Panc1 (cell line): ENCODE data around the gene SERGEF.

ENCODE experiments used
- CTCF ChIP-seq: fragments of 450-650 bp; IDR thresholded peaks from 2 replicates; pipeline ENCODE4 v1.5.1; 2017; ENCODE audit warnings: mild to moderate bottlenecking
- POLR2AphosphoS5 ChIP-seq: IDR thresholded peaks from 2 replicates; pipeline ENCODE4 v1.6.1; 2012; ENCODE audit warnings: mild to moderate bottlenecking, low read depth, low read length, moderate library complexity
- REST ChIP-seq, 2 experiments: IDR thresholded peaks; 2 replicates each; pipeline ENCODE4 v1.6.1; 2011 to 2012; ENCODE audit warnings: low read depth in 2 of 2, control low read depth in 1 of 2, low read length in 1 of 2, mild to moderate bottlenecking in 1 of 2, moderate library complexity in 1 of 2; ENCODE audit not compliant: insufficient read depth in 1 of 2

- TF ChIP-seq CTCF (no peak), POLR2AphosphoS5 (no peak), REST (IDR thresholded peaks at IDR 0.05; ENCODE audit: insufficient read depth in 1 of 2, low read depth in 2 of 2, low read length in 1 of 2) (no peak)
These were observed 25.0 kb downstream of the SERGEF start for GRCh38 chr11:17987826-17988225.
